NOMO-1 treated with dmso at 0.1 percent for 144 hours (cell line): ENCODE data around the gene PCGF1.

Source experiments
- DNase-seq: peaks from one replicate; lab custom pipeline; 2025; ENCODE audit not compliant: unreplicated experiment; lab: John Stamatoyannopoulos, UW

The PCGF1 gene

GRCh38 chr2:74537140-74537539 is 29.6 kb upstream of the PCGF1 start:
- DNase-seq = no peak

GRCh38 chr2:74536166-74536950 is 28.9 kb upstream of the PCGF1 start:
- no peak for DNase-seq

GRCh38 chr2:74535440-74535965 is 28.0 kb upstream of the PCGF1 start:
- no peak for DNase-seq

- no peak for DNase-seq
These were observed 26.9 kb upstream of the PCGF1 start for GRCh38 chr2:74534411-74534810.

- DNase-seq = no peak
These were observed 26.0 kb upstream of the PCGF1 start for GRCh38 chr2:74533464-74533863.

- no peak for DNase-seq
These were observed 24.7 kb upstream of the PCGF1 start for GRCh38 chr2:74532222-74532621.

- DNase-seq = no peak
These were observed 24.2 kb upstream of the PCGF1 start for GRCh38 chr2:74531666-74532065.

- peak; percentile 16 for DNase-seq
These were observed 23.0 kb upstream of the PCGF1 start for GRCh38 chr2:74530239-74531187.

- DNase-seq = peak; percentile 97
These were observed 22.1 kb upstream of the PCGF1 start, which contains the start of the genes AUP1 and HTRA2 for GRCh38 chr2:74529357-74530238. AUP1 (minus strand) TSS chr2:74529706; CDS start chr2:74529629, 77 bp downstream. HTRA2 (plus strand) TSS chr2:74529933; CDS start chr2:74530007, 74 bp downstream.

GRCh38 chr2:74528600-74529356 is 21.3 kb upstream of the PCGF1 start:
- no peak for DNase-seq

GRCh38 chr2:74527741-74528140 is 20.2 kb upstream of the PCGF1 start:
- DNase-seq = no peak

- no peak for DNase-seq
These were observed 19.2 kb upstream of the PCGF1 start for GRCh38 chr2:74526649-74527230.

- DNase-seq = peak; percentile 56
These were observed 18.5 kb upstream of the PCGF1 start, which contains the start of gene DQX1 for GRCh38 chr2:74525717-74526648. DQX1 (minus strand) TSS chr2:74526231; CDS start chr2:74525729, 502 bp downstream.

- DNase-seq = no peak
These were observed 17.6 kb upstream of the PCGF1 start for GRCh38 chr2:74524955-74525716.

- no peak for DNase-seq
These were observed 16.5 kb upstream of the PCGF1 start for GRCh38 chr2:74524005-74524404.

GRCh38 chr2:74522516-74522915 is 15.0 kb upstream of the PCGF1 start:
- no peak for DNase-seq

GRCh38 chr2:74516650-74517049 is 9.2 kb upstream of the PCGF1 start:
- no peak for DNase-seq
